Brain microvascular endothelial cell (primary cell): ENCODE data around the gene FHL2.

Source experiments
- DNase-seq: peaks from one replicate; pipeline ENCODE4 v3.0.0-alpha.2; 2020
- H3K27ac ChIP-seq: fragments of 250-450 bp; sonication (Bioruptor Pico); 2 replicates; pipeline ENCODE4 v1.5.1; 2020; ENCODE audit warnings: mild to moderate bottlenecking, moderate library complexity
- H3K27me3 ChIP-seq: fragments of 250-450 bp; sonication (Bioruptor Pico); replicated peaks from 2 replicates; pipeline ENCODE4 v1.5.1; 2020; ENCODE audit warnings: mild to moderate bottlenecking
- H3K36me3 ChIP-seq: fragments of 250-450 bp; sonication (Bioruptor Pico); replicated peaks from 2 replicates; pipeline ENCODE4 v1.5.1; 2020; ENCODE audit warnings: mild to moderate bottlenecking
- H3K4me3 ChIP-seq: 2 replicates; pipeline ENCODE4 v1.5.1; 2011; ENCODE audit warnings: low read depth, mild to moderate bottlenecking, control low read depth, low read length, moderate library complexity
- in situ Hi-C: cut with HindIII; loops from 2 replicates; pipeline ENCODE4 v1.10.0; 2017; ENCODE audit warnings: low sequenced_read_pairs, low pct_ligation_motif_present
- TF ChIP-seq, protein P1 (sequence below): IDR thresholded peaks from 2 replicates; pipeline ENCODE4 v1.5.1; 2011; ENCODE audit warnings: low read depth, mild to moderate bottlenecking, moderate library complexity, low read length, control low read depth, inconsistent platforms; ENCODE audit errors: missing control alignments

FHL2 gene

DNA sequence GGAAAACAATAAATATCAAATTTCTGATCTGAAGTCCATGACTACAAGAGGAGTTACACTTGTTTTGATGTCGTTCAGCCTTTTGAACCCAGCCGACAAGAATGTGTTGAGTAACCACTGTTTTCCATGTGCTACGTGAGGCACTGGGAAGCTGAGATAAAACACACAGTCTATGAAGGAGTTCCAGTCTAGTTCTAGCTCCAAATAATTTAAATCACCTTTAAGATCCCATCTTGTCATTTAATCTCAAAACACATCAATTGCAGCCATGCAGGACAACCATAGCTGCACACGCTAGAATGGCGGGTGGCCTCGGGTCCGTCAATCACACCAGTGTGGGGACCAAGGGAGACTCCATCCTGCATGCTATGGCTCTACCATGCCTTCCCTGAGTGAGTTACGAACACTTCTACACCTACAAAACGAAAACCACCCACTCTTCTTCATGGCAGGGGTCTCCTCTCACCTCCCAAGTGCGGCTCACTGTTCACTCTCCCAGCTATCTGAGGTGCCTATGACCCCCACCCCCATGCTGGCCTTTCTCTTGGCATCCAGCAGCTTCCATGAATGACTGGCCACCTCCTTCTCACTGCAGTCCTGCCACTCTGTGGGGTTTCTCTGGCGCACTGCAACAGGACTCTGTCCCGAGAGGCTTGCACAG is 3.8 kb downstream of the FHL2 start:
- Histone ChIP-seq H3K27ac (peak overlapping the region; percentile 98), H3K36me3 (peaks cover 60% of the 10 kb centered on the region), H3K27me3 (no peaks in the 10 kb centered on the region), H3K4me3 (peak overlapping the region; percentile 100)
- TF ChIP-seq, protein P1, sequence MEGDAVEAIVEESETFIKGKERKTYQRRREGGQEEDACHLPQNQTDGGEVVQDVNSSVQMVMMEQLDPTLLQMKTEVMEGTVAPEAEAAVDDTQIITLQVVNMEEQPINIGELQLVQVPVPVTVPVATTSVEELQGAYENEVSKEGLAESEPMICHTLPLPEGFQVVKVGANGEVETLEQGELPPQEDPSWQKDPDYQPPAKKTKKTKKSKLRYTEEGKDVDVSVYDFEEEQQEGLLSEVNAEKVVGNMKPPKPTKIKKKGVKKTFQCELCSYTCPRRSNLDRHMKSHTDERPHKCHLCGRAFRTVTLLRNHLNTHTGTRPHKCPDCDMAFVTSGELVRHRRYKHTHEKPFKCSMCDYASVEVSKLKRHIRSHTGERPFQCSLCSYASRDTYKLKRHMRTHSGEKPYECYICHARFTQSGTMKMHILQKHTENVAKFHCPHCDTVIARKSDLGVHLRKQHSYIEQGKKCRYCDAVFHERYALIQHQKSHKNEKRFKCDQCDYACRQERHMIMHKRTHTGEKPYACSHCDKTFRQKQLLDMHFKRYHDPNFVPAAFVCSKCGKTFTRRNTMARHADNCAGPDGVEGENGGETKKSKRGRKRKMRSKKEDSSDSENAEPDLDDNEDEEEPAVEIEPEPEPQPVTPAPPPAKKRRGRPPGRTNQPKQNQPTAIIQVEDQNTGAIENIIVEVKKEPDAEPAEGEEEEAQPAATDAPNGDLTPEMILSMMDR: no peak
- DNase-seq: peak; percentile 70
- in situ Hi-C loops: no loop called here

DNA sequence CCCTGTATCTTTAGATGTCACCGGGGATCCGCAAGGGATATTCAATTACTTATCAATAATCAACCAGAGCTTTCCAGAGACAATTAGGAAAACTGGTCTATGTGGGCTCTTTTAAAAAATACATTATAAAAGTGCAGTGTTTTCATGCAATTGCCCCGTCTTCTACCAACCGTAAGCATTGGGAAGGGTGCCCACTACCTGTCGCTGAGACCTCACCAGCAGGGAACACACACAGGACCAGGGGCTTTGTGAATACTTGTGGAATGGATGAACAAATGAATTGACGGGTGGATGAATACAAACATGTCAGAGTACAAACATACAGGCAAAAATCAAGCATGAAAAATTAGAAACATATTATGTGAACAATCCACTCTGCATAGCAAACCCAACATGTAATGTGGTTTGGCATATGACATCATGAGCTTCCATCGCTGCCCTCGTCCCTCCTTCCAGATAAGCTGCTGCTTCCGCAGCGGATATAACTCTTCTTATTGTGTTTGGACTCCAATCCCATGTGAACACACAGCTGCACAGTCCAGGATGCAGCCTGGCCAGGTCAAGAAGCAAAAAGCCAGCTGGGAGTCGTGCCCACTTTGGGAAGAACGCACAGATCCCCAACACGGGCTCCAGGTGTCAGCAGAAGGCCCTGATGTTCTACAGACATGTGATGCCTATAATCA is 5.3 kb downstream of the FHL2 start:
- Histone ChIP-seq H3K27me3 (no peaks in the 10 kb centered on the region), H3K4me3 (no peak overlapping the region), H3K27ac (peak overlapping the region; percentile 98), H3K36me3 (peaks cover 66% of the 10 kb centered on the region)
- DNase-seq: peak; percentile 93
- TF ChIP-seq, protein P1: no peak
- in situ Hi-C loops: no loop called here

DNA sequence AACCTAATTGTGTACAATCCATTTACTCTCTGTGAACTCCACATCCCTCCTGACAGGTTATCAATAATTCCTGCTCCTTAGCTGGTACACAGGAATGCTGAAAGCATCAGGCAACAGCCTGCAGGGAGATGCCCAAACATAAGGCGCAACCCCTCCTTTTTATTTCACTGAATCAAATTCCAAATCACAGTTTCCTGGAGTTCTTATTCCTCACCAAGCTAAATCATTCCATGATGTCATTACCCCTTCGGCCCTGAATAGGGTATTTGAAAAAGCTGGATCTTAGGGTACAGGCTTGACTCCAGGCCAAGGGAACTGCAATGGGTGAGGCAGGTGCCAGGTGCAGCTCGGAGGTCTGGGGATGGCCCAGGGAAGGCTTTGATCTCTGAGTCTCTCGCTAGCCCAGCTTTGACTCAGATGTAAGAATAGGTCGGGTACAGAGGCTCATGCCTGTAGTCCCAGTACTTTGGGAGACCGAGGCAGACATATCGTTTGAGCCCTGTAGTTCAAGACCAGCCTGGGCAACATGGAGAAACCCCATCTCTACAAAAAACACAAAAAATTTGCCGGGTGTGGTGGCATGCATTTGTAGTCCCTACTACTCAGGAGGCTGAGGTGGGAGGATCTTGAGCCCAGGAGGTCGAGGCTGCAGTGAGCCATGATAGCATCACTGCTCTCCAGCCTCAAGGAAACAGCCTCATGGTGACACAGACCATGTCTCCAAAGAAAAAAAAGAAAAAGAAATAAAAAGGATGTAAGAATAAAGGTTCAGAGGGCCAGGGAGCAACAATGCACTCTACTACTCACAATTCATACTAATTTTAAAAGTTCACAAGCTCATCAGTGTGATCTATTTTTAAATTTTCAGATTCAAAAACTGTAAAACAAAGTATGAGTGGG is 6.8 kb downstream of the FHL2 start:
- Histone ChIP-seq H3K36me3 (peaks cover 72% of the 10 kb centered on the region), H3K27ac (peak overlapping the region; percentile 98), H3K27me3 (no peaks in the 10 kb centered on the region), H3K4me3 (no peak overlapping the region)
- in situ Hi-C loops: no loop called here
- no peak for DNase-seq
- TF ChIP-seq, protein P1: no peak

DNA sequence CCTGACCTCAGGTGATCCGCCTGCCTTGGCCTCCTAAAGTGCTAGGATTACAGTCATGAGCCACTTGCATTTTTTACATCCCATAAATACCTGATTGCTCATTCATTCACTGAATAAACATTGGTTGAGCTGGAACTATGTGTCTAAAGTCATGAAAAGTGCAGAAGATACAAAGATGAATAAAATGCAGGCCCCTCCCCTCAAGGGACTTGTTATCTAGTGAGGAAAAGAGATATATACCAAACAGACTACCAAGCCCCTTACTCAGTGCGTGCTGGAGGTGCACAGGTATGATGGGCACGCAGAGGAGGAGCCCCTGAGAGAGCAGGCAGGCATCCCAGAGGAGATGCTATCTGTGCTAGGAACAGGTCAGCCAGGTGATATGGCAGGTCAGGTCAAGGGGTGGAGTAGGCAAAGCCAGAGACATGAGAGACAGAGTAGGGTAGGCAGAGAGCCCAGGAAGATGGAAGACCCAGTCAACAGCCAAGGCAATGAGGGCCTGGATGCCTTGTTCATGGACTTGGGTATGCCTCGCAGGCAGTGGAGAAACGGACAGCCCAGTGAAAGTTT is 7.7 kb downstream of the FHL2 start:
- Histone ChIP-seq H3K36me3 (peaks cover 71% of the 10 kb centered on the region), H3K4me3 (no peak overlapping the region), H3K27me3 (no peaks in the 10 kb centered on the region), H3K27ac (peak overlapping the region; percentile 98)
- peak; percentile 77 for DNase-seq
- in situ Hi-C loops: no loop called here
- TF ChIP-seq, protein P1: no peak

DNA sequence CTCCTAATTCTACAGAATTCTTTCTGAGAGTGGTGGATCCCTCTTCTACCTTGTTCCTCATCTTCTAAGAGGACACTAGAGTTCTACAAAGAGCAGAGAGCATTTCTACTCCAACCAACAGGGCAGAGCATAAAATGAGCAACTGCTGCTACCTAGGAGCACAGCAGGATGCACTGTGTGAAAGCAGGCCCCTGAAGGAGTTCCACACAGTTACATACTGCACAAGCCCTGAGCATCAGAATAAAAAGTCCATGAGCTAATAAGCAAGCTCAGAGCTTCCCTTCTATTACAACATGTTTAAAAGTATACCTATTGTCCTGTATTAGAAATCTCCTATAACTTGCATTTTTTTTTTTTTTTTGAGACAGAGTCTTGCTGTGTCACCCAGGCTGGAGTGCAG is 8.4 kb downstream of the FHL2 start:
- no peak for DNase-seq
- Histone ChIP-seq H3K27ac (peak overlapping the region; percentile 98), H3K4me3 (no peak overlapping the region), H3K36me3 (peaks cover 71% of the 10 kb centered on the region), H3K27me3 (no peaks in the 10 kb centered on the region)
- in situ Hi-C loops: no loop called here
- TF ChIP-seq, protein P1: no peak
